ENCODE results near the gene GDPD3. TPM values are rescaled to one million over a fixed set of nuclear protein-coding genes. Genes with fewer than 3 reads are reported as not detected.

The GDPD3 gene
- total and polyA plus RNA-seq, 10 of the 15 experiments (the other 5 are each of a cell fraction or from before 2014, with no cell fraction given), result 0.29 to 3.3 (median 0.97) TPM

DNA sequence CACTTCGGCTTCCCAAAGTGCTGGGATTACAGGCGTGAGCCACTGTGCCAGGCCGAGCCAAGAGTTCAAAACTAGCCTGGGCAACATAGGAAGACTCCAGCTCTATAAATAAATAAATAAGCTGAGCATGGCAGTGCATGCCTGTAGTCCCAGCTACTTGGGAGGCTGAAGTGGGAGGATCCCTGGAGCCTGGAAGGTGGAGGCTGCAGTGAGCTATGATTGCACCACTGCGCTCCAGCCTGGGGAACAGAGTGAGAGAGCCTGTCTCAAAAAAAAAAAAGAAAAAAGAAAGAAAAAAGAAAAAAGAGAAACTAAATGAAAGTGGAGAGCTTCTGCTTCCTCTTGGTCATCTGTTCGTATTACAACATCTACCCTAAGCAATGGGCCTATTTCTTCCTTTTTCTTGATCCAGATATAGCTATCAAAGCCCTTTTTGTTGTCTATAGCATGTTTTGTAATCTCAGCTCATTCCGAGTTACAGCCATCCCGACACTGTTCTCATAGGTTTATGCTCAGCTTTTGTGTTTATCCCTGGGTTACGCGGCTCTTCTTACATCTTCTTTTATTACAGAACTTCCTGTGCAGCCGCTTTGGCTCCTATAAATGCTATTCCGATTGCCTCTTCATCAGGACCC is 23.8 kb upstream of the GDPD3 start:
- H4K20me1 ChIP-seq (ENCODE audit: control insufficient read depth, insufficient read depth), result no peaks in the 10 kb centered on the region
- no peak for DNase-seq (ENCODE audit: low read depth, low spot score)
- no peak overlapping the region for H3K9ac ChIP-seq (ENCODE audit: control insufficient read depth, insufficient read depth, low read length)
- peaks cover 11% of the 10 kb centered on the region; the same call in 1 of the 2 replicates for H3K4me1 ChIP-seq (ENCODE audit: control insufficient read depth, insufficient read depth, low read length)
- WGBS (ENCODE audit: insufficient coverage, insufficient replicate concordance, low lambda C conversion rate, missing lambda C conversion rate), result 75% methylated on average over 11 of the region's 11 CpGs
- no peak overlapping the region for H2AFZ ChIP-seq (ENCODE audit: control insufficient read depth, low read depth, low read length)
- BruUV-seq (replicated peaks), result no TSS peak
- no peak for ATAC-seq
- H3K27me3 ChIP-seq (replicated peaks in 1 of 2; ENCODE audit: control insufficient read depth in 2 of 2, insufficient read depth in 2 of 2, low read length in 1 of 2), result no peaks in the 10 kb centered on the region
- POLR2A ChIA-PET, result interaction anchor here (0.6 to 1.2 kb wide), 4 partner anchors 11 to 312 kb away, joined by 3 to 4 read pairs (median 3); partner anchors contain the start of gene MAPK3
- SMC1A ChIA-PET (ENCODE audit: uncharacterized antibody, unreplicated experiment), result interaction anchor here (0.7 kb wide), 1 partner anchor 10 kb away, joined by 3 read pairs; no protein-coding TSS in a partner anchor
- RAD21 ChIA-PET (ENCODE audit: unreplicated experiment), result interaction anchor here (1.0 kb wide), 2 partner anchors 45 to 46 kb away, joined by 3 read pairs; partner anchors contain the start of gene TBX6
- intact Hi-C loops (cut with micrococcal nuclease; ENCODE audit: unreplicated experiment) (no loop called here), in situ Hi-C loops (cut with MboI) (no loop called here)
- TF ChIP-seq HDAC6 (IDR thresholded peaks at IDR 0.05; ENCODE audit: unreplicated experiment) (no peak), TCF7 (IDR thresholded peaks at IDR 0.05; ENCODE audit: borderline replicate concordance) (no peak), TAF1 (IDR thresholded peaks at IDR 0.05; ENCODE audit: borderline replicate concordance, low read depth, low read length) (no peak), ELK1 (IDR thresholded peaks at IDR 0.05; ENCODE audit: low read depth, low read length) (no peak), MEF2B (IDR thresholded peaks at IDR 0.05; ENCODE audit: partially characterized antibody, poor library complexity, severe bottlenecking) (no peak), POLR2A (IDR thresholded peaks at IDR 0.05; ENCODE audit: low read depth, low read length) (no peak), E2F4 (IDR thresholded peaks at IDR 0.05; ENCODE audit: low read depth, low read length) (no peak), NFXL1 (IDR thresholded peaks at IDR 0.05; ENCODE audit: borderline replicate concordance) (no peak), E2F8 (IDR thresholded peaks at IDR 0.05; ENCODE audit: low read depth, partially characterized antibody) (no peak), NR2C2 (IDR thresholded peaks at IDR 0.05; ENCODE audit: borderline replicate concordance, control insufficient read depth, insufficient read length, low read depth) (no peak), ZNF274 (IDR thresholded peaks at IDR 0.05; ENCODE audit: insufficient read depth, insufficient read length) (no peak)
- no peaks in the 10 kb centered on the region for H3K9me3 ChIP-seq (replicated peaks; ENCODE audit: control insufficient read depth, insufficient read depth, low read length)
- no peak overlapping the region for H3K27ac ChIP-seq (ENCODE audit: control insufficient read depth, insufficient read depth)
- no peak overlapping the region for H3K4me2 ChIP-seq (ENCODE audit: control insufficient read depth, insufficient read depth)
- no peak for FAIRE-seq
- CTCF ChIA-PET, result no interaction called here
- no peaks in the 10 kb centered on the region for H3K79me2 ChIP-seq (ENCODE audit: control insufficient read depth, insufficient read depth, low read length)
- H3K36me3 ChIP-seq (ENCODE audit: control insufficient read depth in 2 of 2, insufficient read depth in 2 of 2, low read length in 1 of 2), result no peaks in the 10 kb centered on the region
- no peak overlapping the region for H3K4me3 ChIP-seq
